GM19324 (cell line): ENCODE results near the gene PRAMEF5.
"Not testable (repeated sequence)": the region's sequence is repeated elsewhere in the genome, so short reads cannot be mapped to it uniquely, and the experiment has no call there.

Experiments
- ATAC-seq: cut with Tn5 transposase; IDR thresholded peaks from one replicate; pipeline ENCODE4 v1.9.1; 2021; ENCODE audit warnings: mild to moderate bottlenecking, moderate library complexity; ENCODE audit not compliant: unreplicated experiment, low FRiP score

The PRAMEF5 gene

GRCh38 chr1:13253898-13254297, at the start of gene PRAMEF5:
Gene PRAMEF5, plus strand, starts transcription at chr1:13254198. Its CDS starts 5,071 bp downstream, at chr1:13259269.
- ATAC-seq: not testable (repeated sequence)

- not testable (repeated sequence) for ATAC-seq
Measured at GRCh38 chr1:13208712-13209111, 45.3 kb upstream of the PRAMEF5 start.

GRCh38 chr1:13216619-13217018, 37.4 kb upstream of the PRAMEF5 start:
- not testable (repeated sequence) for ATAC-seq

GRCh38 chr1:13219203-13219602, 34.8 kb upstream of the PRAMEF5 start:
- ATAC-seq: not testable (repeated sequence)

GRCh38 chr1:13222788-13223187, 31.2 kb upstream of the PRAMEF5 start:
- not testable (repeated sequence) for ATAC-seq

- ATAC-seq: no peak
Measured at GRCh38 chr1:13224480-13225060, 29.4 kb upstream of the PRAMEF5 start.

GRCh38 chr1:13225675-13226204, 28.3 kb upstream of the PRAMEF5 start, which contains the start of gene PRAMEF18:
Gene PRAMEF18, minus strand, starts transcription at chr1:13226154. Its CDS starts 48 bp downstream, at chr1:13226106.
- not testable (repeated sequence) for ATAC-seq

GRCh38 chr1:13227271-13228055, 26.5 kb upstream of the PRAMEF5 start:
- not testable (repeated sequence) for ATAC-seq

- ATAC-seq: no peak
Measured at GRCh38 chr1:13228343-13228781, 25.6 kb upstream of the PRAMEF5 start.

GRCh38 chr1:13230096-13230495, 23.9 kb upstream of the PRAMEF5 start:
- ATAC-seq: not testable (repeated sequence)

GRCh38 chr1:13230601-13231000, 23.4 kb upstream of the PRAMEF5 start:
- not testable (repeated sequence) for ATAC-seq

- not testable (repeated sequence) for ATAC-seq
Measured at GRCh38 chr1:13231061-13231750, 22.8 kb upstream of the PRAMEF5 start.

GRCh38 chr1:13232056-13232455, 21.9 kb upstream of the PRAMEF5 start:
- not testable (repeated sequence) for ATAC-seq

GRCh38 chr1:13234057-13234456, 19.9 kb upstream of the PRAMEF5 start:
- ATAC-seq: not testable (repeated sequence)

- not testable (repeated sequence) for ATAC-seq
Measured at GRCh38 chr1:13237572-13237971, 16.4 kb upstream of the PRAMEF5 start.

GRCh38 chr1:13239633-13240032, 14.4 kb upstream of the PRAMEF5 start:
- ATAC-seq: not testable (repeated sequence)

- ATAC-seq: not testable (repeated sequence)
Measured at GRCh38 chr1:13243536-13244263, 10.3 kb upstream of the PRAMEF5 start.

GRCh38 chr1:13245841-13246553, 8.0 kb upstream of the PRAMEF5 start:
- ATAC-seq: not testable (repeated sequence)

GRCh38 chr1:13246554-13246871, 7.5 kb upstream of the PRAMEF5 start:
- ATAC-seq: not testable (repeated sequence)

- ATAC-seq: not testable (repeated sequence)
Measured at GRCh38 chr1:13247122-13247521, 6.9 kb upstream of the PRAMEF5 start.
